PC-3 (cell line): ENCODE results near the gene CDH4. TPM values are rescaled to one million over a fixed set of nuclear protein-coding genes. Genes with fewer than 3 reads are reported as not detected.

Source experiments
- ATAC-seq: fragments of 200-7000 bp; cut with Tn5 transposase; 2 replicates; pipeline ENCODE4 v1.9.1; 2020; ENCODE audit warnings: mild to moderate bottlenecking, moderate library complexity
- BruUV-seq: library from RNA; stranded (reverse); fragments of 400-500 nt; replicated peaks from 2 replicates; lab custom pipeline; 2021; lab: Mats Ljungman, UMichigan
- CTCF ChIA-PET: fragments of 300-600 bp; sonication (Branson Sonifier 250); formaldehyde crosslinking; loops from one replicate; lab custom pipeline; 2022; ENCODE audit warnings: antibody characterized with exemption; lab: Charles Lee
- POLR2A ChIA-PET: fragments of 300-600 bp; sonication (Branson Sonifier 250); formaldehyde crosslinking; loops from one replicate; lab custom pipeline; 2022; ENCODE audit warnings: antibody characterized with exemption; ENCODE audit not compliant: unreplicated experiment; lab: Charles Lee
- DNase-seq: peaks from one replicate; pipeline ENCODE4 v3.0.0-alpha.2; 2015
- H2AFZ ChIP-seq: fragments of 300-600 bp; sonication (generic); 2 replicates; pipeline ENCODE4 v1.6.0; 2016; ENCODE audit warnings: antibody characterized with exemption, low read length
- H3F3A ChIP-seq: fragments of 300-600 bp; sonication (generic); one replicate; pipeline ENCODE4 v1.6.0; 2017; ENCODE audit warnings: antibody characterized with exemption, low read length, control low read depth, mild to moderate bottlenecking; ENCODE audit not compliant: unreplicated experiment
- H3K27ac ChIP-seq: fragments of 300-600 bp; sonication (generic); 2 replicates; pipeline ENCODE4 v1.5.1; 2016; ENCODE audit warnings: mild to moderate bottlenecking, low read length
- H3K27me3 ChIP-seq: fragments of 300-600 bp; sonication (generic); 2 replicates; pipeline ENCODE4 v1.6.1; 2016; ENCODE audit warnings: low read length, mixed read lengths
- H3K36me3 ChIP-seq: fragments of 300-600 bp; sonication (generic); 2 replicates; pipeline ENCODE4 v1.6.1; 2016; ENCODE audit warnings: low read depth, mixed run types, low read length, mixed read lengths
- H3K4me1 ChIP-seq: fragments of 300-600 bp; sonication (generic); 2 replicates; pipeline ENCODE4 v1.5.1; 2016; ENCODE audit warnings: low read length; ENCODE audit not compliant: insufficient read depth
- H3K4me2 ChIP-seq: fragments of 300-600 bp; sonication (generic); 2 replicates; pipeline ENCODE4 v1.6.0; 2016; ENCODE audit warnings: low read length
- H3K4me3 ChIP-seq: fragments of 300-600 bp; sonication (generic); 2 replicates; pipeline ENCODE4 v1.5.1; 2016; ENCODE audit warnings: mild to moderate bottlenecking, low read length, mixed read lengths
- H3K79me2 ChIP-seq: fragments of 300-600 bp; sonication (generic); 2 replicates; pipeline ENCODE4 v1.6.1; 2017; ENCODE audit warnings: low read length, mixed read lengths
- H3K9ac ChIP-seq: fragments of 300-600 bp; sonication (generic); 2 replicates; pipeline ENCODE4 v1.6.0; 2016; ENCODE audit warnings: mild to moderate bottlenecking, low read length
- H3K9me2 ChIP-seq: fragments of 300-600 bp; sonication (generic); replicated peaks from 2 replicates; pipeline ENCODE4 v1.6.1; 2016; ENCODE audit warnings: mixed run types, low read length, mixed read lengths
- H3K9me3 ChIP-seq: fragments of 300-600 bp; sonication (generic); 2 replicates; pipeline ENCODE4 v1.6.1; 2016; ENCODE audit warnings: low read length, mixed read lengths
- H4K20me1 ChIP-seq: fragments of 300-600 bp; sonication (generic); 2 replicates; pipeline ENCODE4 v1.6.1; 2016; ENCODE audit warnings: low read length, mixed read lengths
- EZH2 ChIP-seq: fragments of 300-600 bp; sonication (generic); IDR thresholded peaks from one replicate; pipeline ENCODE4 v1.6.1; 2017; ENCODE audit warnings: antibody characterized with exemption, mild to moderate bottlenecking, low read length; ENCODE audit not compliant: unreplicated experiment
- EZH2phosphoT487 ChIP-seq: fragments of 300-600 bp; sonication (generic); IDR thresholded peaks from 2 replicates; pipeline ENCODE4 v1.6.1; 2018; ENCODE audit warnings: mild to moderate bottlenecking, antibody characterized with exemption, low read length, borderline replicate concordance
- intact Hi-C: fragments of 100-400 bp; cut with micrococcal nuclease; formaldehyde crosslinking; loops from 2 replicates; pipeline ENCODE4 v1.9.0; 2023
- total RNA-seq: library from RNA; depleted of rRNA; stranded (reverse); fragments of >200 nt; gene quantifications from 2 replicates; pipeline ENCODE4 v1.2.3, GENCODE V29; 2014
- TF ChIP-seq, protein P1 (sequence below): fragments of 300-600 bp; sonication (generic); conservative IDR thresholded peaks from 2 replicates; pipeline ENCODE4 v1.5.1; 2017; ENCODE audit warnings: antibody characterized with exemption, low read depth, mild to moderate bottlenecking, low read length

The CDH4 gene
- total RNA-seq, 1 experiment from 2014 or later, result not detected

DNA sequence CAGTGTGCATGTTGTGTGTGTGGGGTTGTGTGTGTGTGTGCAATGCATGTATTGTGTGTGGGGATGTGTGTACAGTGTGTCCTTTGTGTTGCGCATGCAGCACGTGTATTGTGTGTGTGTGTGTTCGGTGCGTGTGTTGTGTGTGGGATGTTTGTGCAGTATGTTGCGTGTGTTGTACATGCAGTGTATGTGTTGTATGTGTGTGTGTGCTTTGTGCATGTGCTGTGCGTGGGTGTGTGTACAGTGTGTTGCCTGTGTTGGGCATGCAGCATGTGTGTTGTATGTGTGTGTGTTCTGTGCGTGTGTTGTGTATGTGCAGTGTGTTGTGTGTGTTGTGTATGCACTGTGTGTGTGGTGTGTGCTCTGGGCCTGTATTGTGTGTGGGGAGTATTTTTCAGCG lies 52.7 kb downstream of the CDH4 start:
- ChIA-PET CTCF (no interaction called here), POLR2A (no interaction called here)
- no peak for ATAC-seq
- peaks cover 24% of the 10 kb centered on the region for H3K27me3 ChIP-seq
- no peaks in the 10 kb centered on the region for H3K9me3 ChIP-seq
- H2AFZ ChIP-seq, result no peak overlapping the region
- H3K4me1 ChIP-seq, result no peaks in the 10 kb centered on the region
- BruUV-seq, result no TSS peak
- H3K4me3 ChIP-seq, result no peak overlapping the region
- H3K4me2 ChIP-seq, result no peak overlapping the region
- H3K36me3 ChIP-seq, result no peaks in the 10 kb centered on the region
- no peaks in the 10 kb centered on the region for H3F3A ChIP-seq
- TF ChIP-seq, protein P1, sequence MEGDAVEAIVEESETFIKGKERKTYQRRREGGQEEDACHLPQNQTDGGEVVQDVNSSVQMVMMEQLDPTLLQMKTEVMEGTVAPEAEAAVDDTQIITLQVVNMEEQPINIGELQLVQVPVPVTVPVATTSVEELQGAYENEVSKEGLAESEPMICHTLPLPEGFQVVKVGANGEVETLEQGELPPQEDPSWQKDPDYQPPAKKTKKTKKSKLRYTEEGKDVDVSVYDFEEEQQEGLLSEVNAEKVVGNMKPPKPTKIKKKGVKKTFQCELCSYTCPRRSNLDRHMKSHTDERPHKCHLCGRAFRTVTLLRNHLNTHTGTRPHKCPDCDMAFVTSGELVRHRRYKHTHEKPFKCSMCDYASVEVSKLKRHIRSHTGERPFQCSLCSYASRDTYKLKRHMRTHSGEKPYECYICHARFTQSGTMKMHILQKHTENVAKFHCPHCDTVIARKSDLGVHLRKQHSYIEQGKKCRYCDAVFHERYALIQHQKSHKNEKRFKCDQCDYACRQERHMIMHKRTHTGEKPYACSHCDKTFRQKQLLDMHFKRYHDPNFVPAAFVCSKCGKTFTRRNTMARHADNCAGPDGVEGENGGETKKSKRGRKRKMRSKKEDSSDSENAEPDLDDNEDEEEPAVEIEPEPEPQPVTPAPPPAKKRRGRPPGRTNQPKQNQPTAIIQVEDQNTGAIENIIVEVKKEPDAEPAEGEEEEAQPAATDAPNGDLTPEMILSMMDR, result no peak
- TF ChIP-seq EZH2phosphoT487 (no peak), EZH2 (no peak)
- no peak overlapping the region for H3K27ac ChIP-seq
- no peak overlapping the region for H3K9ac ChIP-seq
- no peaks in the 10 kb centered on the region for H3K9me2 ChIP-seq
- intact Hi-C loops, result no loop called here
- H4K20me1 ChIP-seq, result no peaks in the 10 kb centered on the region
- DNase-seq, result no peak
- H3K79me2 ChIP-seq, result no peaks in the 10 kb centered on the region

DNA sequence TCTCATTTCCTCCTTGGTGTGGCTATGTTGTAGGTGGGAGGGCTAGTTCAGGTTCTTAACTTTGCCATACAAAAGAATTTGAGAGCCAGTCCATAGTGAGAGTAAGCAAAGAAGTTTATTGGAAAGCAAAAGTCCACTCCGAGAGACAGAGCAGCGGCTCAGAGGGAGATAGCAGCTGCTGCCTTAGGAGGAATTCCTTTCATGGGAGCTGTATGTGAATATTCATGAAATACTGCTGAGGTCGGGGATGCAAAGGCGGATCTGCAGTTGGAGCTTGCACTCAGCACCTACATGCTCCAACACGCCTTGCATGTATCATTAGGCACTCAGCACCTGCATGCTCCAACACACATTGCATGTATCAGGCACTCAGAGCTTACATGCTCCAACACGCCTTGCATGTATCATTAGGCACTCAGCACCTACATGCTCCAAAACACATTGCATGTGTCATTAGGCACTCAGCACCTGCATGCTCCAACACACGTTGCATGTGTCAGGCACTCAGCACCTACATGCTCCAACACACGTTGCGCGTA lies 54.9 kb downstream of the CDH4 start:
- ATAC-seq, result no peak
- H4K20me1 ChIP-seq, result no peaks in the 10 kb centered on the region
- no peak overlapping the region for H3K4me2 ChIP-seq
- H3K27ac ChIP-seq, result no peak overlapping the region
- H3F3A ChIP-seq, result no peaks in the 10 kb centered on the region
- no peak overlapping the region for H3K9ac ChIP-seq
- H3K79me2 ChIP-seq, result no peaks in the 10 kb centered on the region
- no peak overlapping the region for H2AFZ ChIP-seq
- H3K9me2 ChIP-seq, result no peaks in the 10 kb centered on the region
- POLR2A ChIA-PET, result no interaction called here
- H3K4me1 ChIP-seq, result no peaks in the 10 kb centered on the region
- DNase-seq, result no peak
- intact Hi-C loops, result no loop called here
- no peak overlapping the region for H3K4me3 ChIP-seq
- CTCF ChIA-PET, result no interaction called here
- H3K27me3 ChIP-seq, result peaks cover 9% of the 10 kb centered on the region; the same call in 1 of the 2 replicates
- H3K9me3 ChIP-seq, result no peaks in the 10 kb centered on the region
- TF ChIP-seq, protein P1, result no peak
- no peak for TF ChIP-seq EZH2phosphoT487
- TF ChIP-seq EZH2, result no peak
- H3K36me3 ChIP-seq, result no peaks in the 10 kb centered on the region
- no TSS peak for BruUV-seq

DNA sequence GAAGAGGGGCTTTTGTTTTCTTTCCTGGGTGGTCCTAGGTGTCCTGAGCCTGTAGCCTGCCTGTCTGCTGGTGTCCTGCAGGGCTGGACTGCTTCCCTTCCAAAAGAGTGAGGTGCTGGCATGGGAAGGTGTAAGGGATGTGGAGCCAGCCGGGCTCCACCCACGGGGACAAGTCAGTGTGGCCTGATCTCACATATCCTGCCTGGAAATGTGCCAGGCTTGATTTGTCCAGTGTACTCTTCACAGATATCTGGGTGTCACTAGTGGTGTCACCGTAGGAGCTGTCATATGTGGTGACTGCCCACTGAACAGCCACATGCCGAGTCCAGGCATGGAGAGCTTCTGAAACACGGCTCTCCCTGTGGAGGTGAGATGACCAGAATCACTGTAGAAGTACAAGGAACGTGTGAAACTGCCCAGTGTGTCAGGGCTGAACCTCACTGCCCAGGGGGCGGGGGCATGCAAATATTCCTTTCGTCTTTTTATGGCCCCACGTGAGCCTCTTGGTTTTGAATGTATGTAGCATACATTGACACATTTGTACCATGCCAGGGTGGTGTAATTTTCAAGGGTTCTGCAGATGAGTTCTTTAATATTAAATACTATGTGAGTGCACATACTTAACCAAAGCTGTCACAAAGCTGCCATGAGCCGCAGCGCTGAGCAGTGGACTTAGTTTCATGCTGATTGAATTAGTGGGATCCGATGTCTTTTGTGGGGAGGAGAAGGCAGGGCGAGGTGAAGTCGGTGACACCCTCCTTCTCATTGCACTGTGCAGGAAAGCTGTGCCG lies 55.8 kb downstream of the CDH4 start:
- Histone ChIP-seq H3F3A (no peaks in the 10 kb centered on the region), H3K27me3 (peaks cover 9% of the 10 kb centered on the region; the same call in 1 of the 2 replicates), H3K4me3 (no peak overlapping the region), H3K9me3 (no peaks in the 10 kb centered on the region), H3K27ac (no peak overlapping the region), H3K9me2 (no peaks in the 10 kb centered on the region), H3K36me3 (no peaks in the 10 kb centered on the region), H3K9ac (no peak overlapping the region), H3K4me1 (no peaks in the 10 kb centered on the region), H3K79me2 (no peaks in the 10 kb centered on the region), H4K20me1 (no peaks in the 10 kb centered on the region), H3K4me2 (no peak overlapping the region), H2AFZ (no peak overlapping the region)
- CTCF ChIA-PET, result no interaction called here
- TF ChIP-seq EZH2phosphoT487, result no peak
- TF ChIP-seq, protein P1, result no peak
- no peak for TF ChIP-seq EZH2
- no TSS peak for BruUV-seq
- ATAC-seq (no peak), DNase-seq (no peak)
- POLR2A ChIA-PET, result no interaction called here
- intact Hi-C loops, result no loop called here
